Lower lobe of right lung (tissue), 2 donors: Measurements from ENCODE around the gene KLK15. TPM values are rescaled to one million over a fixed set of nuclear protein-coding genes. Genes with fewer than 3 reads are reported as not detected.

Experiments used
- ATAC-seq, 2 donors: fragments of 200-7000 bp; cut with Tn5 transposase; one replicate each; pipeline ENCODE4 v1.9.1; 2020 to 2022; ENCODE audit warnings: mild to moderate bottlenecking in 2 of 2, moderate library complexity in 2 of 2
- DNase-seq: peaks from one replicate; pipeline ENCODE4 v3.0.0-alpha.2; 2020
- H3K27ac ChIP-seq: fragments of 200-600 bp; one replicate; pipeline ENCODE4 v1.8.0; 2022
- H3K27me3 ChIP-seq: fragments of 200-600 bp; one replicate; pipeline ENCODE4 v1.8.0; 2022; ENCODE audit warnings: low read depth
- H3K36me3 ChIP-seq: fragments of 200-600 bp; one replicate; pipeline ENCODE4 v1.8.0; 2022; ENCODE audit warnings: mild to moderate bottlenecking
- H3K4me1 ChIP-seq: fragments of 200-600 bp; one replicate; pipeline ENCODE4 v1.8.0; 2022
- H3K4me3 ChIP-seq: fragments of 200-600 bp; one replicate; pipeline ENCODE4 v1.8.0; 2022; ENCODE audit warnings: mild to moderate bottlenecking
- H3K9me3 ChIP-seq: fragments of 200-600 bp; one replicate; pipeline ENCODE4 v1.8.0; 2022
- CTCF ChIP-seq: fragments of 200-600 bp; IDR thresholded peaks from one replicate; pipeline ENCODE4 v1.8.0; 2022; ENCODE audit warnings: antibody characterized with exemption, mild to moderate bottlenecking
- intact Hi-C: fragments of 100-400 bp; cut with DNase I; formaldehyde crosslinking; loops from one replicate; pipeline ENCODE4 v1.11.0; 2022
- total RNA-seq: library from RNA; stranded (reverse); fragmentation: NEBNext Ultra II Directional; extraction: Animal tissue kit (Norgen Biotek cat#: 25700); gene quantifications from one replicate; pipeline ENCODE4 v1.2.1, GENCODE V29; 2021
- donor health status: DM: no; HTN: yes; CAD: no; lungs with severe emphysema.

Gene KLK15
- total RNA-seq, 1 donor from 2014 or later: not detected

- H3K4me1 ChIP-seq: peaks cover 8% of the 10 kb centered on the region
Observed at GRCh38 chr19:50797781-50798658, 35.4 kb downstream of the KLK15 start.

GRCh38 chr19:50797429-50797780 is 36.0 kb downstream of the KLK15 start:
- TF ChIP-seq CTCF: no peak
- Histone ChIP-seq H3K36me3 (peaks cover 50% of the 10 kb centered on the region), H3K27ac (no peak overlapping the region), H3K9me3 (no peaks in the 10 kb centered on the region), H3K4me1 (peaks cover 2% of the 10 kb centered on the region), H3K4me3 (no peak overlapping the region), H3K27me3 (no peaks in the 10 kb centered on the region)
- intact Hi-C loops: no loop called here
- ATAC-seq (no peak), DNase-seq (no peak)

More at GRCh38 chr19:50797781-50798658, 35.4 kb downstream of the KLK15 start:
- no peak overlapping the region for H3K27ac ChIP-seq
- no peaks in the 10 kb centered on the region for H3K27me3 ChIP-seq
- peaks cover 50% of the 10 kb centered on the region for H3K36me3 ChIP-seq
- H3K9me3 ChIP-seq: no peaks in the 10 kb centered on the region
- no peak for TF ChIP-seq CTCF
- ATAC-seq (no peak), DNase-seq (no peak)
- intact Hi-C loops: no loop called here
- no peak overlapping the region for H3K4me3 ChIP-seq

GRCh38 chr19:50796634-50797428 is 36.5 kb downstream of the KLK15 start:
- Histone ChIP-seq H3K27ac (no peak overlapping the region), H3K27me3 (no peaks in the 10 kb centered on the region), H3K36me3 (peaks cover 46% of the 10 kb centered on the region), H3K4me3 (no peak overlapping the region), H3K4me1 (no peaks in the 10 kb centered on the region), H3K9me3 (no peaks in the 10 kb centered on the region)
- no peak for DNase-seq
- TF ChIP-seq CTCF: no peak
- intact Hi-C loops: no loop called here
- ATAC-seq: no peak

GRCh38 chr19:50796128-50796633 is 37.2 kb downstream of the KLK15 start:
- intact Hi-C loops: no loop called here
- H3K27ac ChIP-seq: no peak overlapping the region
- DNase-seq: no peak
- peaks cover 39% of the 10 kb centered on the region for H3K36me3 ChIP-seq
- no peaks in the 10 kb centered on the region for H3K4me1 ChIP-seq
- TF ChIP-seq CTCF: no peak
- no peak overlapping the region for H3K4me3 ChIP-seq
- ATAC-seq: no peak
- H3K27me3 ChIP-seq: no peaks in the 10 kb centered on the region
- H3K9me3 ChIP-seq: no peaks in the 10 kb centered on the region

- DNase-seq (no peak), ATAC-seq (no peak)
- no peaks in the 10 kb centered on the region for H3K27me3 ChIP-seq
- no peak overlapping the region for H3K27ac ChIP-seq
- H3K9me3 ChIP-seq: no peaks in the 10 kb centered on the region
- H3K4me1 ChIP-seq: no peaks in the 10 kb centered on the region
- H3K36me3 ChIP-seq: peaks cover 34% of the 10 kb centered on the region
- no peak overlapping the region for H3K4me3 ChIP-seq
- TF ChIP-seq CTCF: no peak
- intact Hi-C loops: no loop called here
Observed at GRCh38 chr19:50795664-50796073, 37.7 kb downstream of the KLK15 start.
